Measurements from ENCODE around the gene PRKAG2.
"Not testable (repeated sequence)": the region's sequence is repeated elsewhere in the genome, so short reads cannot be mapped to it uniquely, and the experiment has no call there.

PRKAG2 gene

DNA sequence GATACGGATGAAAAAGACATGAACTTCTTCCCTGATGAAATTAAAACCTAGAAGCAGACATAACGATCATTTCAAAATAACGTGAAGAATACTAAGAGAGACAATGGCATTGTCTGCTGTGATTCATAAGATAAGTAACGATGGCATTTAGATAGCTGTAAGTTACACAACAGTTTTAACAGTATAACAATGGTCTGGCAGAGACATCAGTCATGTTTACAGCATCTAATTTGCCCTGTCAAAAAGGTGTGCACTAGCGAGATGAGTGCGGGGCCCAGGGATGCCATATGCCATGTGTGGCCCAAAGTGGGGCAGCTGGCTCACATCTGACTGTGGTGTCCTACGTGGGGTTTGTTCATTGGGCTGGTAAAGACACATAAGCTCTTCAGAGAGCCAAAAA is 301.5 kb downstream of the PRKAG2 start:
- Histone ChIP-seq H3K36me3 (ENCODE audit: low read length) (no peaks in the 10 kb centered on the region), H3K79me2 (ENCODE audit: insufficient read depth, low read length) (no peaks in the 10 kb centered on the region), H2AFZ (ENCODE audit: low read depth, low read length, severe bottlenecking) (no peak overlapping the region), H3K27me3 (ENCODE audit: low read length) (no peaks in the 10 kb centered on the region), H3K9me2 (replicated peaks; ENCODE audit: insufficient read depth, low read length) (no peaks in the 10 kb centered on the region), H3K4me3 (ENCODE audit: insufficient read depth, low read length, poor library complexity, severe bottlenecking) (no peak overlapping the region), H3F3A (ENCODE audit: insufficient read depth) (no peaks in the 10 kb centered on the region), H3K9me3 (ENCODE audit: insufficient read depth, low read length) (peaks cover 9% of the 10 kb centered on the region; the same call in 1 of the 2 replicates), H3K9ac (ENCODE audit: low read length) (no peak overlapping the region), H4K20me1 (ENCODE audit: low read depth, low read length) (no peaks in the 10 kb centered on the region), H3K4me2 (ENCODE audit: low read depth, low read length, poor library complexity, severe bottlenecking) (no peak overlapping the region), H3K27ac (ENCODE audit: low read depth, low read length) (no peak overlapping the region)
- no peak for TF ChIP-seq CTCF (IDR thresholded peaks at IDR 0.05; ENCODE audit: insufficient read depth, low read length, poor library complexity, severe bottlenecking)

GRCh38 chr7:151573046-151573445 is 303.9 kb downstream of the PRKAG2 start:
- H3F3A ChIP-seq (ENCODE audit: insufficient read depth); H3K27me3 ChIP-seq (ENCODE audit: low read length); H3K9ac ChIP-seq (ENCODE audit: low read length); H3K4me3 ChIP-seq (ENCODE audit: insufficient read depth, low read length, poor library complexity, severe bottlenecking); H3K27ac ChIP-seq (ENCODE audit: low read depth, low read length); H3K4me2 ChIP-seq (ENCODE audit: low read depth, low read length, poor library complexity, severe bottlenecking); H2AFZ ChIP-seq (ENCODE audit: low read depth, low read length, severe bottlenecking); H3K9me3 ChIP-seq (ENCODE audit: insufficient read depth, low read length); H3K79me2 ChIP-seq (ENCODE audit: insufficient read depth, low read length); H3K9me2 ChIP-seq (replicated peaks; ENCODE audit: insufficient read depth, low read length); H4K20me1 ChIP-seq (ENCODE audit: low read depth, low read length); H3K36me3 ChIP-seq (ENCODE audit: low read length): not testable (repeated sequence)

DNA sequence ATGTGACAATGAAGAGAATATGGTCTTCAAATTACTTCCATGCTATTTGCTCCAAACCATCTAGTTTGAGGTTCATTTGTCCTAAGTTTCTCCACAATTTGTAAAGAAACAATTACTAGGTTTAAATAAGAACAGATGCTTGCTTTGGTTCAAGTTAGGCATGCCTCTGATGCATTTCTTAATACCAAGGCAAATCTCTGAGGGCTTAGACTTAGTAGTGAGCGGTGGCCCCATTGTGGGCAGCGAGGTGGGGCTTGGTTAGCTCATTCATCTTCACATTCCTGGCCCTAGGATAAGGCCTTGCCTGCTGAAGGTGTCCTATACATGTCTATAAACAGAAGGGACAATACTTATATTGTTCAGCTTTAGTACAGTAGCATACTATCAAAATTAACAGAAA is 304.8 kb downstream of the PRKAG2 start:
- Histone ChIP-seq H3K79me2 (ENCODE audit: insufficient read depth, low read length) (no peaks in the 10 kb centered on the region), H3K9me3 (ENCODE audit: insufficient read depth, low read length) (no peaks in the 10 kb centered on the region), H4K20me1 (ENCODE audit: low read depth, low read length) (no peaks in the 10 kb centered on the region), H3K27ac (ENCODE audit: low read depth, low read length) (no peak overlapping the region), H3K4me3 (ENCODE audit: insufficient read depth, low read length, poor library complexity, severe bottlenecking) (no peak overlapping the region), H3K9me2 (replicated peaks; ENCODE audit: insufficient read depth, low read length) (no peaks in the 10 kb centered on the region), H3F3A (ENCODE audit: insufficient read depth) (no peaks in the 10 kb centered on the region), H3K36me3 (ENCODE audit: low read length) (no peaks in the 10 kb centered on the region), H3K27me3 (ENCODE audit: low read length) (no peaks in the 10 kb centered on the region), H3K9ac (ENCODE audit: low read length) (no peak overlapping the region), H3K4me2 (ENCODE audit: low read depth, low read length, poor library complexity, severe bottlenecking) (no peak overlapping the region), H2AFZ (ENCODE audit: low read depth, low read length, severe bottlenecking) (no peak overlapping the region)
- TF ChIP-seq EZH2phosphoT487 (conservative IDR thresholded peaks at IDR 0.05; ENCODE audit: low read length) = no peak
- no peak for TF ChIP-seq CTCF (IDR thresholded peaks at IDR 0.05; ENCODE audit: insufficient read depth, low read length, poor library complexity, severe bottlenecking)

GRCh38 chr7:151571471-151571870 is 305.4 kb downstream of the PRKAG2 start:
- H3F3A ChIP-seq (ENCODE audit: insufficient read depth) = no peaks in the 10 kb centered on the region
- H3K36me3 ChIP-seq (ENCODE audit: low read length) = no peaks in the 10 kb centered on the region
- no peaks in the 10 kb centered on the region for H4K20me1 ChIP-seq (ENCODE audit: low read depth, low read length)
- no peak overlapping the region for H3K9ac ChIP-seq (ENCODE audit: low read length)
- H3K27me3 ChIP-seq (ENCODE audit: low read length) = no peaks in the 10 kb centered on the region
- no peaks in the 10 kb centered on the region for H3K9me2 ChIP-seq (replicated peaks; ENCODE audit: insufficient read depth, low read length)
- H3K27ac ChIP-seq (ENCODE audit: low read depth, low read length) = no peak overlapping the region
- H3K4me2 ChIP-seq (ENCODE audit: low read depth, low read length, poor library complexity, severe bottlenecking) = no peak overlapping the region
- TF ChIP-seq EZH2phosphoT487 (conservative IDR thresholded peaks at IDR 0.05; ENCODE audit: low read length) = no peak
- TF ChIP-seq CTCF (IDR thresholded peaks at IDR 0.05; ENCODE audit: insufficient read depth, low read length, poor library complexity, severe bottlenecking) = no peak
- no peaks in the 10 kb centered on the region for H3K9me3 ChIP-seq (ENCODE audit: insufficient read depth, low read length)
- no peak overlapping the region for H2AFZ ChIP-seq (ENCODE audit: low read depth, low read length, severe bottlenecking)
- no peaks in the 10 kb centered on the region for H3K79me2 ChIP-seq (ENCODE audit: insufficient read depth, low read length)
- no peak overlapping the region for H3K4me3 ChIP-seq (ENCODE audit: insufficient read depth, low read length, poor library complexity, severe bottlenecking)
